ENCODE measurements around the gene TRDN.

GRCh38 chr6:123363912-123364311 lies 272.8 kb downstream of the TRDN start:
- TF ChIP-seq EZH2phosphoT487 (IDR thresholded peaks at IDR 0.05; ENCODE audit: borderline replicate concordance) (no peak), CTCF (conservative IDR thresholded peaks at IDR 0.05; ENCODE audit: low read length) (no peak)
